SK-N-SH (cell line): ENCODE results near the gene KLHL24. TPM values are rescaled to one million over a fixed set of nuclear protein-coding genes. Genes with fewer than 3 reads are reported as not detected.

ENCODE experiments used
- CTCF ChIA-PET: fragments of 300-600, 350-600 bp; formaldehyde crosslinking; extraction: SDS; loops from one replicate; lab custom pipeline; 2021; lab: Yijun Ruan, JAX
- POLR2A ChIA-PET: fragments of 350-600 bp; sonication (Branson Sonifier 250); formaldehyde crosslinking; extraction: SDS; loops from one replicate; lab custom pipeline; 2020; ENCODE audit warnings: antibody characterized with exemption, inconsistent platforms; lab: Yijun Ruan, JAX
- DNase-seq: peaks from one replicate; pipeline ENCODE4 v3.0.0; 2012
- H2AFZ ChIP-seq: fragments of 200-600 bp; sonication (generic); 2 replicates; pipeline ENCODE4 v1.8.1; 2016; ENCODE audit warnings: antibody characterized with exemption, mild to moderate bottlenecking, low read depth
- H3F3A ChIP-seq: fragments of 200-600 bp; sonication (generic); replicated peaks from 2 replicates; pipeline ENCODE3; 2016; ENCODE audit warnings: antibody characterized with exemption, mild to moderate bottlenecking; ENCODE audit not compliant: insufficient read depth
- H3K27ac ChIP-seq, 2 experiments: fragments of 200-500 bp in 1 of 2; fragments of 200-600 bp in 1 of 2; sonication (Bioruptor generic) in 1 of 2; sonication (generic), shearing (Covaris generic) in 1 of 2; 2 replicates each; pipeline versions ENCODE4 v1.5.1 to v1.6.1; 2014 to 2016; ENCODE audit warnings: low read depth in 2 of 2, inconsistent platforms in 1 of 2, low read length in 1 of 2, mild to moderate bottlenecking in 1 of 2, mixed read lengths in 1 of 2
- H3K27me3 ChIP-seq: fragments of 200-600 bp; sonication (generic), shearing (Covaris generic); 2 replicates; pipeline ENCODE4 v1.6.1; 2016; ENCODE audit warnings: mixed run types; ENCODE audit not compliant: insufficient read depth
- H3K36me3 ChIP-seq, 2 experiments: fragments of 200-500 bp in 1 of 2; fragments of 200-600 bp in 1 of 2; sonication (Bioruptor generic) in 1 of 2; sonication (generic) in 1 of 2; replicated peaks in 1 of 2; 2 replicates each; pipeline versions ENCODE3 to v1.5.1; 2014 to 2016; ENCODE audit warnings: low read length in 1 of 2, mild to moderate bottlenecking in 1 of 2; ENCODE audit not compliant: insufficient read depth in 2 of 2, control insufficient read depth in 1 of 2
- H3K4me1 ChIP-seq, 2 experiments: fragments of 200-500 bp in 1 of 2; fragments of 200-600 bp in 1 of 2; sonication (Bioruptor generic) in 1 of 2; sonication (generic), shearing (Covaris generic) in 1 of 2; 2 replicates each; pipeline versions ENCODE4 v1.5.1 to v1.6.1; 2014 to 2016; ENCODE audit warnings: low read depth in 1 of 2, low read length in 1 of 2, mixed run types in 1 of 2; ENCODE audit not compliant: insufficient read depth in 2 of 2, control insufficient read depth in 1 of 2
- H3K4me2 ChIP-seq: fragments of 200-600 bp; sonication (generic), shearing (Covaris generic); 2 replicates; pipeline ENCODE4 v1.6.1; 2017; ENCODE audit warnings: mixed run types
- H3K4me3 ChIP-seq, 2 experiments: fragments of 200-500 bp in 1 of 2; fragments of 200-600 bp in 1 of 2; sonication (Bioruptor generic) in 1 of 2; sonication (generic), shearing (Covaris generic) in 1 of 2; 2 replicates each; pipeline versions ENCODE4 v1.5.1 to v1.8.1; 2014 to 2016; ENCODE audit warnings: low read depth in 2 of 2, inconsistent platforms in 1 of 2, low read length in 1 of 2, mild to moderate bottlenecking in 1 of 2, mixed read lengths in 1 of 2, moderate library complexity in 1 of 2
- H3K79me2 ChIP-seq: fragments of 200-600 bp; sonication (generic); 2 replicates; pipeline ENCODE4 v1.8.1; 2017; ENCODE audit warnings: mild to moderate bottlenecking; ENCODE audit not compliant: insufficient read depth
- H3K9ac ChIP-seq: fragments of 200-600 bp; sonication (generic); 2 replicates; pipeline ENCODE4 v1.6.1; 2017; ENCODE audit warnings: mixed run types
- H3K9me2 ChIP-seq: fragments of 200-600 bp; sonication (generic); 2 replicates; pipeline ENCODE4 v1.6.1; 2017; ENCODE audit warnings: mixed run types
- H3K9me3 ChIP-seq: fragments of 200-600 bp; sonication (generic); 2 replicates; pipeline ENCODE4 v1.6.1; 2017; ENCODE audit warnings: mixed run types, mild to moderate bottlenecking, moderate library complexity
- H4K20me1 ChIP-seq: fragments of 200-600 bp; sonication (generic); 2 replicates; pipeline ENCODE4 v1.6.1; 2017; ENCODE audit warnings: mild to moderate bottlenecking, mixed run types; ENCODE audit not compliant: insufficient read depth
- CTCF ChIP-seq: fragments of 200-600 bp; sonication (generic); IDR thresholded peaks from 2 replicates; pipeline ENCODE4 v1.6.1; 2017; ENCODE audit warnings: antibody characterized with exemption, mild to moderate bottlenecking, moderate library complexity
- ELF1 ChIP-seq: IDR thresholded peaks from 2 replicates; pipeline ENCODE4 v1.4.0; 2012
- EZH2phosphoT487 ChIP-seq: fragments of 200-600 bp; sonication (generic); IDR thresholded peaks from 2 replicates; pipeline ENCODE4 v1.6.1; 2017; ENCODE audit warnings: low read depth, mixed run types, mild to moderate bottlenecking, antibody characterized with exemption, moderate library complexity, borderline replicate concordance
- FOSL2 ChIP-seq: IDR thresholded peaks from 2 replicates; pipeline ENCODE4 v1.4.0; 2012; ENCODE audit warnings: low read depth, mild to moderate bottlenecking, moderate library complexity, borderline replicate concordance
- FOXJ3 ChIP-seq: sonication (generic); formaldehyde crosslinking; IDR thresholded peaks from 2 replicates; pipeline ENCODE4 v1.5.1; 2020; ENCODE audit warnings: mild to moderate bottlenecking, missing genetic modification reagents
- FOXM1 ChIP-seq: IDR thresholded peaks from 2 replicates; pipeline ENCODE4 v1.4.0; 2012; ENCODE audit warnings: low read depth, mild to moderate bottlenecking
- GABPA ChIP-seq: IDR thresholded peaks from 2 replicates; pipeline ENCODE4 v1.4.0; 2012; ENCODE audit warnings: low read depth, mild to moderate bottlenecking
- GATA2 ChIP-seq: sonication (generic); formaldehyde crosslinking; IDR thresholded peaks from 2 replicates; pipeline ENCODE4 v1.5.0; 2020; ENCODE audit warnings: mild to moderate bottlenecking, missing genetic modification reagents
- MXI1 ChIP-seq: IDR thresholded peaks from 2 replicates; pipeline ENCODE4 v1.6.1; 2012; ENCODE audit warnings: mild to moderate bottlenecking, low read depth, low read length, improper control_type of control experiment
- POLR2AphosphoS5 ChIP-seq: IDR thresholded peaks from 2 replicates; pipeline ENCODE4 v1.6.1; 2012; ENCODE audit warnings: low read depth, low read length
- RFX5 ChIP-seq: IDR thresholded peaks from 2 replicates; pipeline ENCODE4 v1.6.1; 2012; ENCODE audit warnings: mild to moderate bottlenecking, improper control_type of control experiment, low read length
- SIN3A ChIP-seq: IDR thresholded peaks from 2 replicates; pipeline ENCODE4 v1.6.1; 2012; ENCODE audit warnings: low read depth, mild to moderate bottlenecking, low read length, moderate library complexity, borderline replicate concordance
- SMC3 ChIP-seq: IDR thresholded peaks from 2 replicates; pipeline ENCODE4 v1.6.1; 2012; ENCODE audit warnings: low read depth, low read length, improper control_type of control experiment
- TAF1 ChIP-seq: IDR thresholded peaks from 2 replicates; pipeline ENCODE4 v1.6.1; 2012; ENCODE audit warnings: low read depth, mild to moderate bottlenecking, low read length, moderate library complexity, borderline replicate concordance
- TEAD4 ChIP-seq: IDR thresholded peaks from 2 replicates; pipeline ENCODE4 v1.4.0; 2012; ENCODE audit warnings: mild to moderate bottlenecking, borderline replicate concordance; ENCODE audit not compliant: insufficient read depth
- WGBS: methylation state at CpG from one replicate; pipeline ENCODE4 v1.1.6; 2017; ENCODE audit warnings: low lambda C conversion rate; 5-methylcytosine and 5-hydroxymethylcytosine counted together
- polyA plus RNA-seq, 3 experiments: library from polyadenylated mRNA; depleted of rRNA; stranded (reverse); fragments of >200 nt; gene quantifications; 2 replicates each; pipeline ENCODE4 v1.2.3, GENCODE V29; 2012
- TF ChIP-seq, protein P1 (sequence below): IDR thresholded peaks from 2 replicates; pipeline ENCODE4 v1.6.1; 2012; ENCODE audit warnings: mild to moderate bottlenecking, low read depth, low read length, moderate library complexity
- TF ChIP-seq, protein P2 (sequence below): IDR thresholded peaks from 2 replicates; pipeline ENCODE4 v1.4.0; 2012; ENCODE audit warnings: low read depth, borderline replicate concordance

Gene KLHL24
- polyA plus RNA-seq, 1 of the 3 experiments (the other 2 are of a cell fraction), result 5.7 TPM

- ChIA-PET POLR2A (no interaction called here), CTCF (no interaction called here)
- H3K4me2 ChIP-seq, result no peak overlapping the region
- TF ChIP-seq GABPA, result no peak
- no peak for TF ChIP-seq SMC3
- no peak for TF ChIP-seq FOXM1
- no peak for TF ChIP-seq SIN3A
- TF ChIP-seq, protein P1, sequence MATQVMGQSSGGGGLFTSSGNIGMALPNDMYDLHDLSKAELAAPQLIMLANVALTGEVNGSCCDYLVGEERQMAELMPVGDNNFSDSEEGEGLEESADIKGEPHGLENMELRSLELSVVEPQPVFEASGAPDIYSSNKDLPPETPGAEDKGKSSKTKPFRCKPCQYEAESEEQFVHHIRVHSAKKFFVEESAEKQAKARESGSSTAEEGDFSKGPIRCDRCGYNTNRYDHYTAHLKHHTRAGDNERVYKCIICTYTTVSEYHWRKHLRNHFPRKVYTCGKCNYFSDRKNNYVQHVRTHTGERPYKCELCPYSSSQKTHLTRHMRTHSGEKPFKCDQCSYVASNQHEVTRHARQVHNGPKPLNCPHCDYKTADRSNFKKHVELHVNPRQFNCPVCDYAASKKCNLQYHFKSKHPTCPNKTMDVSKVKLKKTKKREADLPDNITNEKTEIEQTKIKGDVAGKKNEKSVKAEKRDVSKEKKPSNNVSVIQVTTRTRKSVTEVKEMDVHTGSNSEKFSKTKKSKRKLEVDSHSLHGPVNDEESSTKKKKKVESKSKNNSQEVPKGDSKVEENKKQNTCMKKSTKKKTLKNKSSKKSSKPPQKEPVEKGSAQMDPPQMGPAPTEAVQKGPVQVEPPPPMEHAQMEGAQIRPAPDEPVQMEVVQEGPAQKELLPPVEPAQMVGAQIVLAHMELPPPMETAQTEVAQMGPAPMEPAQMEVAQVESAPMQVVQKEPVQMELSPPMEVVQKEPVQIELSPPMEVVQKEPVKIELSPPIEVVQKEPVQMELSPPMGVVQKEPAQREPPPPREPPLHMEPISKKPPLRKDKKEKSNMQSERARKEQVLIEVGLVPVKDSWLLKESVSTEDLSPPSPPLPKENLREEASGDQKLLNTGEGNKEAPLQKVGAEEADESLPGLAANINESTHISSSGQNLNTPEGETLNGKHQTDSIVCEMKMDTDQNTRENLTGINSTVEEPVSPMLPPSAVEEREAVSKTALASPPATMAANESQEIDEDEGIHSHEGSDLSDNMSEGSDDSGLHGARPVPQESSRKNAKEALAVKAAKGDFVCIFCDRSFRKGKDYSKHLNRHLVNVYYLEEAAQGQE, result no peak
- no peak for TF ChIP-seq ELF1
- TF ChIP-seq RFX5, result no peak
- no peak for TF ChIP-seq FOXJ3
- TF ChIP-seq FOSL2, result no peak
- no peak for TF ChIP-seq POLR2AphosphoS5
- no peak for TF ChIP-seq TEAD4
- no peak for TF ChIP-seq CTCF
- no peak for TF ChIP-seq MXI1
- TF ChIP-seq, protein P2, sequence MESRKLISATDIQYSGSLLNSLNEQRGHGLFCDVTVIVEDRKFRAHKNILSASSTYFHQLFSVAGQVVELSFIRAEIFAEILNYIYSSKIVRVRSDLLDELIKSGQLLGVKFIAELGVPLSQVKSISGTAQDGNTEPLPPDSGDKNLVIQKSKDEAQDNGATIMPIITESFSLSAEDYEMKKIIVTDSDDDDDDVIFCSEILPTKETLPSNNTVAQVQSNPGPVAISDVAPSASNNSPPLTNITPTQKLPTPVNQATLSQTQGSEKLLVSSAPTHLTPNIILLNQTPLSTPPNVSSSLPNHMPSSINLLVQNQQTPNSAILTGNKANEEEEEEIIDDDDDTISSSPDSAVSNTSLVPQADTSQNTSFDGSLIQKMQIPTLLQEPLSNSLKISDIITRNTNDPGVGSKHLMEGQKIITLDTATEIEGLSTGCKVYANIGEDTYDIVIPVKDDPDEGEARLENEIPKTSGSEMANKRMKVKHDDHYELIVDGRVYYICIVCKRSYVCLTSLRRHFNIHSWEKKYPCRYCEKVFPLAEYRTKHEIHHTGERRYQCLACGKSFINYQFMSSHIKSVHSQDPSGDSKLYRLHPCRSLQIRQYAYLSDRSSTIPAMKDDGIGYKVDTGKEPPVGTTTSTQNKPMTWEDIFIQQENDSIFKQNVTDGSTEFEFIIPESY, result no peak
- no peak for TF ChIP-seq GATA2 (CRISPR knock-in tag)
- TF ChIP-seq EZH2phosphoT487, result no peak
- no peak for TF ChIP-seq TAF1
- H3K4me3 ChIP-seq, result no peak overlapping the region
- no peaks in the 10 kb centered on the region for H3K27me3 ChIP-seq
- H3K79me2 ChIP-seq, result no peaks in the 10 kb centered on the region
- H4K20me1 ChIP-seq, result no peaks in the 10 kb centered on the region
- 96% methylated on average over 3 of the region's 3 CpGs for WGBS
- H3K9me2 ChIP-seq, result no peaks in the 10 kb centered on the region
- H3K27ac ChIP-seq, result no peak overlapping the region
- peaks cover 0 to 12% of the 10 kb centered on the region in 2 experiments for H3K36me3 ChIP-seq
- no peak for DNase-seq
- no peak overlapping the region for H2AFZ ChIP-seq
- no peaks in the 10 kb centered on the region for H3F3A ChIP-seq
- no peaks in the 10 kb centered on the region for H3K4me1 ChIP-seq
- no peak overlapping the region for H3K9ac ChIP-seq
- no peaks in the 10 kb centered on the region for H3K9me3 ChIP-seq
Observed at GRCh38 chr3:183680061-183680460, 44.6 kb downstream of the KLHL24 start.
